OCI-LY7 (cell line): Measurements from ENCODE around the gene EGFL7.

ENCODE experiments used
- EZH2phosphoT487 ChIP-seq: fragments of 200-600 bp; sonication (generic); IDR thresholded peaks from 2 replicates; pipeline ENCODE4 v1.6.1; 2018; ENCODE audit warnings: low read depth, borderline replicate concordance, mild to moderate bottlenecking, mixed run types, antibody characterized with exemption, low read length, moderate library complexity, mixed read lengths
- TF ChIP-seq, protein P1 (sequence below): fragments of 200-600 bp; sonication (generic); conservative IDR thresholded peaks from 2 replicates; pipeline ENCODE4 v1.5.1; 2014; ENCODE audit warnings: mild to moderate bottlenecking, antibody characterized with exemption, low read length, moderate library complexity, mixed read lengths

DNA sequence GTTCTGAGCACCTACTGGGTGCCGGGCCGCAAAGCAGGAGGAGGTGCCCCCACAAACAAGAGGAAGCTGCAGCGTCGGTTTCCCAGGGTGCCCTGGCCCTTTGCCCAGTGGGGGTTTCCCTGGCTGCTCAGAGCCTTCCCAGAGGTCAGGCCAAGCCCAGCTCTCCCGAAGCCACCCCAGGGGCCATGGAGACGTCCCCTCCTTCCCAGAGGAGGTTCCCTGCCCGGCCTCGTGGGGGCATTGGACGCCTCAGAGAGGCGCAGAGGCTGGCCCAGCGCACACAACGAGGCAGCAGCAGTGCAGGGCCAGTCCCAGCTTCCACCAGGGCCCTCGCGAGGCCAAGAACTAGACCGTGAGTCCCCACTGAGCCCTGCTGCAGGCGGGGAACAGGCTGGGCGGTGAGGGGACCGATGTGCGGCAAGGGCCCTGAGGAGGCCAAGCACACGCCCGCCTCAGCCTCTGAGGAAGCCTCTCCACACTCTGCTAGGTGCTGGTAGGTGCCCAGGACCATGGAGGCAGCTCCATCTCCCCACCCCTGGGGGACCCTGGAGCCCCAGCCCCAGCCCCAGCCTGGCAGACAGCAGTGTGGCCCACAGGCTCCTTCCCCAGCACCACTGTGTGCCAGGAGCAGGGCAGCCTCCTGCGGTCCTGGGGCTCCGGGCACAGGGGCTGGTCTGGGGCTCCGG is 56.6 kb downstream of the EGFL7 start:
- TF ChIP-seq, protein P1, sequence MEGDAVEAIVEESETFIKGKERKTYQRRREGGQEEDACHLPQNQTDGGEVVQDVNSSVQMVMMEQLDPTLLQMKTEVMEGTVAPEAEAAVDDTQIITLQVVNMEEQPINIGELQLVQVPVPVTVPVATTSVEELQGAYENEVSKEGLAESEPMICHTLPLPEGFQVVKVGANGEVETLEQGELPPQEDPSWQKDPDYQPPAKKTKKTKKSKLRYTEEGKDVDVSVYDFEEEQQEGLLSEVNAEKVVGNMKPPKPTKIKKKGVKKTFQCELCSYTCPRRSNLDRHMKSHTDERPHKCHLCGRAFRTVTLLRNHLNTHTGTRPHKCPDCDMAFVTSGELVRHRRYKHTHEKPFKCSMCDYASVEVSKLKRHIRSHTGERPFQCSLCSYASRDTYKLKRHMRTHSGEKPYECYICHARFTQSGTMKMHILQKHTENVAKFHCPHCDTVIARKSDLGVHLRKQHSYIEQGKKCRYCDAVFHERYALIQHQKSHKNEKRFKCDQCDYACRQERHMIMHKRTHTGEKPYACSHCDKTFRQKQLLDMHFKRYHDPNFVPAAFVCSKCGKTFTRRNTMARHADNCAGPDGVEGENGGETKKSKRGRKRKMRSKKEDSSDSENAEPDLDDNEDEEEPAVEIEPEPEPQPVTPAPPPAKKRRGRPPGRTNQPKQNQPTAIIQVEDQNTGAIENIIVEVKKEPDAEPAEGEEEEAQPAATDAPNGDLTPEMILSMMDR, result no peak
- no peak for TF ChIP-seq EZH2phosphoT487
